ENCODE data around the gene PTN. TPM values are rescaled to one million over a fixed set of nuclear protein-coding genes. Genes with fewer than 3 reads are reported as not detected.

PTN gene
- total and polyA plus RNA-seq, 9 of the 15 experiments (the other 6 are each of a cell fraction or from before 2014, with no cell fraction given): not detected

- POLR2A ChIA-PET: interaction anchor here (0.7 kb wide), 1 partner anchor 356 kb away, joined by 3 read pairs; no protein-coding TSS in a partner anchor
- Histone ChIP-seq H4K20me1 (replicated peaks; ENCODE audit: control insufficient read depth, insufficient read depth, low read length) (no peaks in the 10 kb centered on the region), H3K4me1 (replicated peaks in 1 of 2; ENCODE audit: control insufficient read depth in 2 of 2, insufficient read depth in 2 of 2, low read length in 2 of 2) (no peaks in the 10 kb centered on the region), H3K27me3 (ENCODE audit: control insufficient read depth in 2 of 2, insufficient read depth in 2 of 2, low read length in 2 of 2) (no peaks in the 10 kb centered on the region), H3K9me1 (ENCODE audit: control insufficient read depth, insufficient read depth, low read length) (no peaks in the 10 kb centered on the region), H3K9ac (ENCODE audit: insufficient read depth in 1 of 2, low read depth in 2 of 2, low read length in 2 of 2) (no peak overlapping the region), H3K36me3 (ENCODE audit: control insufficient read depth, insufficient read depth, low read length) (no peaks in the 10 kb centered on the region), H2AFZ (ENCODE audit: low read depth, low read length) (no peak overlapping the region), H3K4me2 (ENCODE audit: insufficient read depth, low read length) (no peak overlapping the region), H3K9me3 (replicated peaks; ENCODE audit: control insufficient read depth, insufficient read depth, low read depth, low read length) (no peaks in the 10 kb centered on the region), H3K4me3 (no peak overlapping the region), H3K79me2 (ENCODE audit: control insufficient read depth, insufficient read depth, low read length) (no peaks in the 10 kb centered on the region), H3K27ac (ENCODE audit: extremely low read depth, low read depth, low read length) (no peak overlapping the region)
- intact Hi-C loops (cut with micrococcal nuclease) (no loop called here), in situ Hi-C loops (cut with MboI) (no loop called here)
- no peak for TF ChIP-seq NR0B1 (IDR thresholded peaks at IDR 0.05; ENCODE audit: partially characterized antibody)
- no peak for TF ChIP-seq GATA2 (CRISPR knock-in tag; IDR thresholded peaks at IDR 0.05)
- no peak for TF ChIP-seq TCF7L2 (IDR thresholded peaks at IDR 0.05; ENCODE audit: low read depth, low read length)
- TF ChIP-seq CAMTA2 (CRISPR knock-in tag; conservative IDR thresholded peaks at IDR 0.05): no peak
- no peak for TF ChIP-seq PRPF4 (IDR thresholded peaks at IDR 0.05; ENCODE audit: insufficient read depth, low read depth, low read length, poor library complexity, severe bottlenecking)
- TF ChIP-seq TRIM25 (IDR thresholded peaks at IDR 0.05; ENCODE audit: borderline replicate concordance): no peak
- TF ChIP-seq, protein P1, sequence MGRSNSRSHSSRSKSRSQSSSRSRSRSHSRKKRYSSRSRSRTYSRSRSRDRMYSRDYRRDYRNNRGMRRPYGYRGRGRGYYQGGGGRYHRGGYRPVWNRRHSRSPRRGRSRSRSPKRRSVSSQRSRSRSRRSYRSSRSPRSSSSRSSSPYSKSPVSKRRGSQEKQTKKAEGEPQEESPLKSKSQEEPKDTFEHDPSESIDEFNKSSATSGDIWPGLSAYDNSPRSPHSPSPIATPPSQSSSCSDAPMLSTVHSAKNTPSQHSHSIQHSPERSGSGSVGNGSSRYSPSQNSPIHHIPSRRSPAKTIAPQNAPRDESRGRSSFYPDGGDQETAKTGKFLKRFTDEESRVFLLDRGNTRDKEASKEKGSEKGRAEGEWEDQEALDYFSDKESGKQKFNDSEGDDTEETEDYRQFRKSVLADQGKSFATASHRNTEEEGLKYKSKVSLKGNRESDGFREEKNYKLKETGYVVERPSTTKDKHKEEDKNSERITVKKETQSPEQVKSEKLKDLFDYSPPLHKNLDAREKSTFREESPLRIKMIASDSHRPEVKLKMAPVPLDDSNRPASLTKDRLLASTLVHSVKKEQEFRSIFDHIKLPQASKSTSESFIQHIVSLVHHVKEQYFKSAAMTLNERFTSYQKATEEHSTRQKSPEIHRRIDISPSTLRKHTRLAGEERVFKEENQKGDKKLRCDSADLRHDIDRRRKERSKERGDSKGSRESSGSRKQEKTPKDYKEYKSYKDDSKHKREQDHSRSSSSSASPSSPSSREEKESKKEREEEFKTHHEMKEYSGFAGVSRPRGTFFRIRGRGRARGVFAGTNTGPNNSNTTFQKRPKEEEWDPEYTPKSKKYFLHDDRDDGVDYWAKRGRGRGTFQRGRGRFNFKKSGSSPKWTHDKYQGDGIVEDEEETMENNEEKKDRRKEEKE (IDR thresholded peaks at IDR 0.05; ENCODE audit: borderline replicate concordance in 1 of 2, control insufficient read depth in 1 of 2, low read depth in 2 of 2, low read length in 1 of 2): no peak
- TF ChIP-seq NFE2L1 (tag; IDR thresholded peaks at IDR 0.05; ENCODE audit: borderline replicate concordance, low read depth): no peak
- BruUV-seq (replicated peaks): no TSS peak
- CTCF ChIA-PET (ENCODE audit: low intra/inter-chr PET ratio): no interaction called here
- DNase-seq (ENCODE audit: extremely low read depth in 1 of 4, low spot score in 3 of 4): no peak
- no peak for FAIRE-seq
- 0% methylated on average over 1 of the region's 1 CpG for WGBS (ENCODE audit: insufficient coverage, low coverage, missing lambda C conversion rate)
- no peak for ATAC-seq
Measured at GRCh38 chr7:137390076-137390475, 46.5 kb upstream of the PTN start.
